Stimulated activated CD4-positive, alpha-beta T cell treated with anti-CD3 and anti-CD28 coated beads, TNF-alpha, amount 100 ng/mL, for 48 hours (primary cell): ENCODE data around the gene PI4K2A.
A peak's percentile ranks its signal among the peaks of the same experiment; 100 is the strongest.

Experiments used
- DNase-seq, 3 donors: peaks; one replicate each; pipeline ENCODE4 v3.0.0-alpha.2; 2020; ENCODE audit warnings: low read depth in 3 of 3

PI4K2A gene

GRCh38 chr10:97640174-97640867 is at the start of gene PI4K2A:
TSS of gene PI4K2A (plus strand) at chr10:97640671. CDS start at chr10:97640743, 72 bp downstream.
- DNase-seq, result peak; percentile 99 to 100 (median 99)

GRCh38 chr10:97590748-97591495 is 49.5 kb upstream of the PI4K2A start:
- no peak for DNase-seq

GRCh38 chr10:97593421-97593820 is 47.0 kb upstream of the PI4K2A start:
- DNase-seq, result no peak

- no peak for DNase-seq
These were observed 44.1 kb upstream of the PI4K2A start for GRCh38 chr10:97596101-97597082.

- DNase-seq, result no peak
These were observed 42.7 kb upstream of the PI4K2A start for GRCh38 chr10:97597778-97598177.

- DNase-seq, result no peak
These were observed 41.8 kb upstream of the PI4K2A start for GRCh38 chr10:97598407-97599271.

DNA sequence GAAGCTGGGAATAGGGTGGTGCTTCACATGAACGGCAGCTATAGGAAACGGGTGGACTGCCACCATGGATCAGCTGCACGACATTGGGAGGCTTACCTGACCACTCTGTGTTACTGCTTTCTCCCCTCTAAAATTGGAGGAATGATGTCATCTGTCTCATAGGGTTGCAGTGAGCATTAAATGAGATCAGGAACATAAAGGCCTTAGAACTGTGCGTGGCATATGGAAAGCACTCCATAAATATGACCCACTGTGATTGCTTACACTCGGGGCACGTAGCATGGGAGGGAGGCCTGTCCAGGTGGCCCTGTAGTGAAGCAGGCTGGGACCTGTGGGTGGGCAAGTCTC is 41.2 kb upstream of the PI4K2A start:
- no peak for DNase-seq

- DNase-seq, result no peak
These were observed 39.9 kb upstream of the PI4K2A start for GRCh38 chr10:97600616-97601015.

GRCh38 chr10:97601268-97602215 is 38.9 kb upstream of the PI4K2A start:
- DNase-seq, result no peak

- DNase-seq, result no peak
These were observed 33.3 kb upstream of the PI4K2A start for GRCh38 chr10:97607095-97607636.

DNA sequence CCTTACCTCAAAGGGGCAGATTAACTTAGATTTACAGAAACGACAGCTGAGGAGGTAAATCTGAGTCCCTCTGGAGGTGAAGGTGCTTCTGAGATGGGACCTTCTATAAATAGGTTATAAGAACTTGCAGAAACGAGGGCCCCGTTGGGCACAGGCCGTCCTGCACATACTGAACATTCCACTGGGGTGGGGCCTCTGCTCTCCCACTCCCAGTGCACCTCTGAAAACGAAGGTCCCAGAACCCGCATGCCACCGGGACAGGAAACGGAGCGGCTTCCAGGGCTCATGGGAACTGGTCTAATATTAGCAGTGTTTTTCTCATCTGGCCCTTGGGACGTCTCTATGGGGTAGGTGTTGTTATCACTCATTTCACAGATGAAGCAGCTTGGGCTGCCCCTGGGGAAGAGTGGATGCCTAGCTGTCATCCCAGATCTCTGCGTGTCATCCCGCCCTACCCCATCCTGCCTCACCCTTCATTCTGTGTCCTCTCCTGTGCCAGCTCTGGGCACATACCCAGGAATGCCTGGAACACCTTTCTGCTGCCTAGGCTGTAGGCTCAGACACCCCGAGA is 31.4 kb upstream of the PI4K2A start:
- no peak for DNase-seq

DNA sequence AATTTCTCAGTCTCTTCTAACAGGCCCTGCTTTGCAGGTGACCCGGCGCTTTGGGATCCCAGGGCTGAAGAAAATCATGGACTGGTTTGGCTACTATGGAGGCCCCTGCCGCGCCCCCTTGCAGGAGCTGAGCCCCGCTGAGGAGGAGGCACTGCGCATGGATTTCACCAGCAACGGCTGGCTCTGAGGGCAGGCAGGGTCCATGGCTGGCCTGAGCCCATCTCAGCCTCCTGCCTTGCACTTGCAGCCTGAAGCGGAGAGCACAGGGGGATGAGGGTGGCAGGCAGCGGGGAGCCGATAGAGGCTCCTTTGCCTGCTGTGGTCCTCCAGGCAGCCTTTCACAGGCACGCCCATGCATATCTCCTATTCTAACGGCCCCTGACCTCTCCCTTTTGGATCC is 29.0 kb upstream of the PI4K2A start:
- DNase-seq, result no peak

DNA sequence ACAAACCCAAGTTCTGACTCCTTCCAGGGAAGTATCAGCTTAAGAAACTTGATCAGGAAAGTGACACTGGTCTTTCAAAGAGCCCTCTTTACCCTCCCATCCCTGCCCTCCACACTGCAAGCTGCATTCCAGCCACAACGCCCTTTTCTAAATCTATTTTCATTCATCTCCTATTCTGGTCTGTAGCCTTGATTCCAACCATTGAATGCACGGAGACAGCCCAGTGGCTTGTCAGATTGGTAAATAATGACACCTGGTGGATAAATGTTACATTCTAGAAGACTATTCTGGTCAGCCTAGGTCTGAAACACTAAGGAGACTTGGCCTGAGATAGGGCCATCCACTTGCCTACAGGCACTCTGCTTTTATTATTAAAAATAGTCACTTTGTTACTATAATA is 28.1 kb upstream of the PI4K2A start:
- DNase-seq, result no peak

GRCh38 chr10:97618285-97618684 is 22.2 kb upstream of the PI4K2A start:
- DNase-seq, result no peak

DNA sequence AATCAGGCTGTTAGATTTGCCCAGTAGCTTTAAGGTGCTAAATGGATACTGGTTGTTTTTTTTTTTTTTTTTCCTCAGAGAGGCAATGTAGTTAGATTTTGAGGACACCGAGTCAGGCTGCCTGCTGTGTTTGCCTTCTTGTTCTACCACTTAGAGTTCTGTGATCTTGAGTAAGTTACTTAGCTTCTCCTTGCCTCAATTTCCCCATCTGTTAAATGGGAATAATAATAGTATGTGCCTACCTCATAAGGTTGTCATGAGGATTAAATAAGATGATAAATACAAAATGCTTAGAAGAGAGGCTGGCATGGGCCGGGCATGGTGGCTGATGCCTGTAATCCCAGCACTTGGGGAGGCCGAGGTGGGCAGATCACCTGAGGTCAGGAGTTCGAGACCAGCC is 21.7 kb upstream of the PI4K2A start:
- DNase-seq, result no peak

- DNase-seq, result no peak
These were observed 17.2 kb upstream of the PI4K2A start for GRCh38 chr10:97623277-97623676.

- no peak for DNase-seq
These were observed 12.7 kb upstream of the PI4K2A start for GRCh38 chr10:97627731-97628130.

DNA sequence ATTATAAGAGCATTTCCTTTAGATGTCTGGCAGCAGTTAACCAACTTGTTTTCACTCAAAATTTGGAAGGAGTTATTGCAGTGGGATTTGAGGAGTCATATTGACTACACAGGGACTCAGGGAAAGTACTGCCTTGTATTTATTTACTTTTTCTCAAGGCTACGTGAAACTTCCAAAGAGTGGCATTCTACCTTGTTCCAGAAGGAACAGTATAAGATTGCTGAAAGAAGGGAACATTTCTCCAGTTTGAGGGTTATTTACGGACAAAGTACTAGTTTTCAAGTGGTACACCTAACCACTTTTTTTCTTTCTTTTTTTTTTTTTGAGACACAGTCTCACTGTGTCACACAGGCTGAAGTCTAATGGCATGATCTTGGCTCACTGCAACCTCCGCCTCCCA is 12.2 kb upstream of the PI4K2A start:
- DNase-seq, result no peak

GRCh38 chr10:97629289-97629688 is 11.2 kb upstream of the PI4K2A start:
- no peak for DNase-seq

GRCh38 chr10:97631098-97631497 is 9.4 kb upstream of the PI4K2A start:
- no peak for DNase-seq
